Natural killer cell treated with Interleukin-12 subunit alpha and Interleukin-12 subunit beta and Interleukin-15 and Interleukin-18, amount 100 ng/mL, for 72 hours (primary cell): ENCODE results near the gene THBD. TPM values are rescaled to one million over a fixed set of nuclear protein-coding genes. Genes with fewer than 3 reads are reported as not detected.

Experiments
- ATAC-seq, 2 donors: fragments of 150-1000 bp; cut with Tn5 transposase in 1 of 2; sonication (Bioruptor Pico), chemical (Tn5 transposase) in 1 of 2; 2 replicates each; pipeline ENCODE4 v1.10.0; 2021
- DNase-seq: peaks from one replicate; pipeline ENCODE4 v3.0.0; 2022; ENCODE audit warnings: low spot score
- H3K27ac Mint-ChIP-seq, 2 donors: 1 replicate in 1 of 2; 2 replicates in 1 of 2; pipeline ENCODE4 v1.8.0; 2022; ENCODE audit warnings: mixed read lengths in 2 of 2, mild to moderate bottlenecking in 1 of 2, moderate library complexity in 1 of 2
- H3K27me3 Mint-ChIP-seq, 2 donors: 1 replicate in 1 of 2; 2 replicates in 1 of 2; pipeline ENCODE4 v1.8.0; 2022; ENCODE audit warnings: mixed read lengths in 2 of 2
- H3K36me3 Mint-ChIP-seq: one replicate; pipeline ENCODE4 v1.8.0; 2022; ENCODE audit warnings: mixed read lengths
- H3K4me1 Mint-ChIP-seq, 2 donors: 1 replicate in 1 of 2; 2 replicates in 1 of 2; pipeline ENCODE4 v1.8.0; 2022; ENCODE audit warnings: low read depth in 2 of 2, mixed read lengths in 2 of 2, mild to moderate bottlenecking in 1 of 2
- H3K4me3 Mint-ChIP-seq: one replicate; pipeline ENCODE4 v1.8.0; 2022; ENCODE audit warnings: mixed read lengths
- H3K9me3 Mint-ChIP-seq: 2 replicates; pipeline ENCODE4 v1.8.0; 2022; ENCODE audit warnings: mixed read lengths
- total RNA-seq, 2 donors: library from RNA; stranded (reverse); gene quantifications; one replicate each; pipeline ENCODE4 v1.2.3, GENCODE V29; 2022

The THBD gene, protein sequence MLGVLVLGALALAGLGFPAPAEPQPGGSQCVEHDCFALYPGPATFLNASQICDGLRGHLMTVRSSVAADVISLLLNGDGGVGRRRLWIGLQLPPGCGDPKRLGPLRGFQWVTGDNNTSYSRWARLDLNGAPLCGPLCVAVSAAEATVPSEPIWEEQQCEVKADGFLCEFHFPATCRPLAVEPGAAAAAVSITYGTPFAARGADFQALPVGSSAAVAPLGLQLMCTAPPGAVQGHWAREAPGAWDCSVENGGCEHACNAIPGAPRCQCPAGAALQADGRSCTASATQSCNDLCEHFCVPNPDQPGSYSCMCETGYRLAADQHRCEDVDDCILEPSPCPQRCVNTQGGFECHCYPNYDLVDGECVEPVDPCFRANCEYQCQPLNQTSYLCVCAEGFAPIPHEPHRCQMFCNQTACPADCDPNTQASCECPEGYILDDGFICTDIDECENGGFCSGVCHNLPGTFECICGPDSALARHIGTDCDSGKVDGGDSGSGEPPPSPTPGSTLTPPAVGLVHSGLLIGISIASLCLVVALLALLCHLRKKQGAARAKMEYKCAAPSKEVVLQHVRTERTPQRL
- total RNA-seq, result under 1 TPM; 0.12 to 0.33 TPM

DNA sequence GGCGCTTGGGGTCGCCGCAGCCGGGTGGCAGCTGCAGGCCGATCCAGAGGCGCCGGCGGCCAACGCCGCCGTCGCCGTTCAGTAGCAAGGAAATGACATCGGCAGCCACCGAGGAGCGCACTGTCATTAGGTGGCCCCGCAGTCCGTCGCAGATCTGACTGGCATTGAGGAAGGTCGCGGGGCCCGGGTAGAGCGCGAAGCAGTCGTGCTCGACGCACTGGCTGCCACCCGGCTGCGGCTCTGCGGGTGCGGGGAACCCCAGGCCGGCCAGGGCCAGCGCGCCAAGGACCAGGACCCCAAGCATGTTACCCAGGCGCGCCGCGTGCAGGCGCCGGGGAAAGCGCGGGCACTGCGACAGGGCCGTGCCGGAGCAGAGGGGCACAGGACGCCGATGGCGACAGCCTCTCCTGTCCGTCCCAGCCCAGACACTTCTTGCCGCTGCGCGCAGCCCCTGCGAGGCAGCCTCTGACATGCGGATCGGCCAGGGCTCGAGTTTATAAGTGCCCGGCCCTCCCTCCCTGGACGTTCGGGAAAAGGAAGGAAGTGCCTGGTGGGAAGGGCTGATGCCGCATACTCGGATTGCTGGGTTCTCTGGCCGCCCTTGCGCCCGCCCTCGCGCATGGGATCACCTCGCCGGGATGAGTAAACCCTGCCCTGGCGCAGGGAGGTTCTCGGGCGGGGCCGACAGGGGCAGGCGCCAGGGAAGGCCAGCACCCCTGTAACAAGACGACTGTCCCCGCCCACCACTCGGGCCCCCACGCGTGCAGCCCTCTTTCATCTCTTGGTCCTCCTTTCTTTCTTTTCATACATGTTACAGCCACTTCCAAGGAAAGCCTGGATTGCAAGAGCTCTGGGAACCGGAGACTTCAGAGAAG is at the start of gene THBD:
Gene THBD, minus strand, starts transcription at position 472 of the 875 bp plus-strand sequence. Its CDS starts 168 bp downstream, at position 304.
- no peak for DNase-seq
- peak; percentile 57 to 61 for ATAC-seq
- H3K27me3 Mint-ChIP-seq, result peaks cover 45 to 61% of the 10 kb centered on the region in 2 donors
- H3K36me3 Mint-ChIP-seq, result peaks cover 6% of the 10 kb centered on the region
- H3K4me3 Mint-ChIP-seq, result peak within 1 kb of the TSS; percentile 66
- peaks cover 0 to 16% of the 10 kb centered on the region in 2 donors for H3K4me1 Mint-ChIP-seq
- H3K9me3 Mint-ChIP-seq, result no peaks in the 10 kb centered on the region
- no peak within 1 kb of the TSS for H3K27ac Mint-ChIP-seq

DNA sequence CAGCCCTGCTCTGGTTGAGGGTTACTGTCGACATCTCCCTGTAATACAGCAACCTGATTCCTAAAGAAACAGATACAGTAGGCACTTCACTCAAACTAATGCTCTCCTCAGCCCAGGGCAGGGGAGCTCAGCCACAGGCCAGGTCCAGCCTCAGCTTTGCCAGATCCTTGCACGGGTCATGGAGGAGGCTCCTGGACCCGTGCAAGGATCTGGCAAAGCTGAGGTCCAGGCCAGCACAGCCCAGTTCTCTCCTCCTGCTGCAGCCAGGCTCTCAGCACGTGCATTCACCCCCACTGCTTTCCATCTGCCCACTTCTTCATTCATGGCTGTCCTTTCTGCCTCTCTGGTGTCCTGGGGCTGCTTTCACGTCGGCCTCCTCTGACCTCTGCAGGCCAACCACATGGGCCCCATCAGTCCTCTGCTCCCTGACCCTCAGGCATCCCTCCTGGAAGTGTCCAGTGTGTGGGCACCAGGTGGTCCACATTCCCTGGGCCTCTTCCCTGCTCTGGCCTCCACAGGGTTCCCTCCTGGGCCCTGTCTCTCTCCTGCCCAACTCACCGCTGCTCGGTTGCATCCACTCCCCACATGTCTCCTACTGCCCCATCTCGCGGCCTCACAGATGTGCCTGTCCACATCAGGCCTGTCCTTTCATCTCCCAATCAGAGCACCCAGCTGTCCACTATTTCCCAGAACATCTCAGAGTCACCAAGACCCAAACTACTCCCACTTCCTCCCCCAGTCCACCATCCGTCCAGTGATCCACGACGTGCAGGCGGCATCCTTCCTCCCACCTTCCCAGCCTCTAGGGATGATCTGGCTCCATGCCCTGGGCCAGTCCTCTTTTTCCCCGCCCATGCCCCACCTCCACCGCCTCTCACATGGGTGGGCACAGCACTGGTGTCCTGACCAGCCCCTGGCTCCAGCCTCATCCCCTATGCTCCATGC is 48.4 kb upstream of the THBD start:
- Mint-ChIP-seq H3K27me3 (peaks cover 3 to 10% of the 10 kb centered on the region in 2 donors), H3K36me3 (no peaks in the 10 kb centered on the region), H3K27ac (no peak overlapping the region), H3K4me1 (peaks cover 2 to 11% of the 10 kb centered on the region in 2 donors), H3K9me3 (no peaks in the 10 kb centered on the region), H3K4me3 (no peak overlapping the region)
- ATAC-seq (peak in 1 of 2 donors; percentile 21), DNase-seq (no peak)

DNA sequence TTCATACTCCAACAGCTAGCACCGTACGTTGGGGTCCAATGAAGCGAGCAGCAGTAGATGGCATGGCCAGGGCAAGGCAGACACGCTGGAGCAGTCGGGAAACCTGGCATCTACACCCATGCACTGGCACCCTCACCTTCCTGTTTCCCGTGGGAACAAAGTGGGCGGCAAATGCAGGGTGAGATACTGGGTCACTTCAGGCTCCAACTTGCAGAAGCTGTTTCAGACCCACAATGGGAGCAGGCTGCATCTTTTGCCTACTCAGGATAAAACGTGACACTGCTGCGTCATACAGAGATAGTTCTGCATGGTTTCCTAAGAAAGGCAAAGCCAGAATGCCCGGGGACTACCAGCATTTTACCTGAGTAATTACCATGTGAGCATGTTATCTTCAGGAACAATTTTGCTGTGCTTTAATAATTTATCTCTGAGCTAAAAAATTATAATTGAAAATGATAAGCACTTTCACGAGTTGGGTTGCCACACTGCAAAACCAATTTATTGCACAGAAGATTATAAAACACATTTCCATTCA is 47.6 kb upstream of the THBD start:
- no peak overlapping the region for H3K4me3 Mint-ChIP-seq
- no peaks in the 10 kb centered on the region for H3K36me3 Mint-ChIP-seq
- no peak for DNase-seq
- H3K27ac Mint-ChIP-seq, result no peak overlapping the region
- no peak for ATAC-seq
- H3K4me1 Mint-ChIP-seq, result peaks cover 2 to 11% of the 10 kb centered on the region in 2 donors
- H3K9me3 Mint-ChIP-seq, result no peaks in the 10 kb centered on the region
- H3K27me3 Mint-ChIP-seq, result peaks cover 3 to 10% of the 10 kb centered on the region in 2 donors

DNA sequence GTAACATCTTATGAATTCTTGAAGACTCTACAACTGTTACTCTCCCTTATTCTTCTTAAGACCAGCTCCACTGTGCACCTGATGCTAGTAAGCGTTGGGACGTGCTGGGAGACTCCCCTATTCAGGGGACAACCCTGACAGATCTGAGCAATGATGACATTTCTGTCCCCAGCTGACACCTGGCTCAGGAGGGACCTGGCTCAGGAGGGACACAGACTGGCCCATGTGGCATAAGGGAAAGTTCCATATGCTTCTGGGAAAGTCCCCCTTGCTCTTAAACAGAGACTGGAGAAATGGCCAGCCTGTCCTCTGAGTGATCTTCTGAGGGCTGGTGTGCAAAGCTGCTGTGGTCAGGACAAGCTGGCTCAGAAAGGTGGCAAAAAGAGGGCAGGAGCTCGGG is 46.6 kb upstream of the THBD start:
- Mint-ChIP-seq H3K36me3 (no peaks in the 10 kb centered on the region), H3K27ac (no peak overlapping the region), H3K27me3 (peaks cover 3 to 10% of the 10 kb centered on the region in 2 donors), H3K4me3 (no peak overlapping the region), H3K9me3 (no peaks in the 10 kb centered on the region), H3K4me1 (peaks cover 2 to 11% of the 10 kb centered on the region in 2 donors)
- ATAC-seq (no peak), DNase-seq (no peak)

DNA sequence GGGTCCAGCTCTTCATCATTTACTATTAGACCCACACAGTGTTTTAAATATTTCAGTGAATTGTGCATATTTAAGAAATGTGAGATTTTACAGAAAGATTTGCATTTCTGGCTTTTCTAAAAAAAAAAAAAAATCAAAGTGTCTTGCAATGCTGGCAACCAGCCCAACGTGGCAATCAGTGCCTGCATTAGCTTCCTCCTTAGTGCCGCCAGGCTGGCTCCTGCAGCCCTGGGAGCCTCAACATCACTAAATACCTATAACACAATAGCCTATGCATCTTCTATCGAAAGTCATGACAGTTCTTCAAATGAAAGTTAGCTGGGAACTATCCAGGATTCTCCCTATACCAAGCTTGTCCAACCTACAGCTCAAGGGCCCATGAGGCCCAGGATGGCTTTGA is 46.0 kb upstream of the THBD start:
- Mint-ChIP-seq H3K27me3 (peaks cover 3 to 10% of the 10 kb centered on the region in 2 donors), H3K9me3 (no peaks in the 10 kb centered on the region), H3K4me1 (peaks cover under 1 to 11% of the 10 kb centered on the region in 2 donors), H3K36me3 (no peaks in the 10 kb centered on the region), H3K27ac (peak overlapping the region in 1 of 2 donors; percentile 14), H3K4me3 (no peak overlapping the region)
- ATAC-seq, result no peak
- DNase-seq, result no peak

DNA sequence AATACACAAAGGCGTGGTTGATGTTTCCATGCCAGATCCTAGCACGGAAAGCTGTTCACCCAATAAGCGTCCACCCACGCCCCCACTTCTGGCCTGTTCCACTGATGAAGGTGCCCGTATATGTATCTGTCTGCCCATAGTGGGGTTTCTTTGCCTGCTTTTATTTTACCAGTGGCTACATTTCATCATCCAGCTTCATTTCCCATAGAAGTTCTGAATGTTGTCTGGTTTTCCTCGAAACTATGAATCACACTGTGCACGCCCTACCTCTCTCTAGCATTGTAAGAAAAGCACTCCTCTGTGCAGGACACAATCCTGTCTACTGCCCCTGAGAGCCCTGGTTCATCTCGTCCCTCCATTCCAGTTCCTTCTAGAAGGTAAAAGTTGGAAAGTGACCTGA is 45.5 kb upstream of the THBD start:
- H3K9me3 Mint-ChIP-seq, result no peaks in the 10 kb centered on the region
- peaks cover 0 to 11% of the 10 kb centered on the region in 2 donors for H3K4me1 Mint-ChIP-seq
- ATAC-seq (no peak), DNase-seq (no peak)
- no peaks in the 10 kb centered on the region for H3K36me3 Mint-ChIP-seq
- H3K27me3 Mint-ChIP-seq, result peaks cover 3 to 10% of the 10 kb centered on the region in 2 donors
- H3K4me3 Mint-ChIP-seq, result no peak overlapping the region
- H3K27ac Mint-ChIP-seq, result peak overlapping the region; percentile 14 to 30

DNA sequence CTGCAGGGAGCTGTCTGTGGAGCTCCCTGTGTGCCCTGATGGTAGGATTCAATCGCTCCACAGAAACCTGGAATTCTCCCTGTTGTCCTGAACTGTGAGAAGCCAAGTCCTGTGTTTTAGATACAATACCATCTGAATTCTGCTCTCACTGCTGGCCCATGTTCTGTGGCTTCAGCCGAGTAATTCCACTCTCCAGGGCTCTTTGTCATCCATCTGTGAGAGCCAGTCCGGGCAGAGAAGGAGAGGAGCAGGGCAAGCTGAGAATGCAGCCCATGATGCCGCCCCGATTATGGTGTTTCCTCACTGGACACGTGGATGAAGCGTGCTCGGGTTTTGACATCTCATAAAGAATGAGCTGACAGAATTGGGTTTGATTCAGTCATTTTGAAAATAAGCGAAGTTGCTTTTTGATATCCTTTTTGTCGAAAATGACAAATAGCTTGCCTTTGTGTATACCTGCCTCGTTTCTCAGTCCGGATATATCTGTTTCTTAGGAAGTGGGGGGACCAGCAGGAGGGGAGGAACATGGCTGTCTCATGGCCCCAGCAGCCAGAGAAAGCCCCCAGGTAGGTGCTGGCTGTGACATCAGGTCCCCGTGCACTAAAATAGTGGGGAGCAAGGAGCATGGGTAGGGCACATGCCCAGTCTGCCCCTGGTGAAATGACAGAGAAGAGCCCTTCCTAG is 44.9 kb upstream of the THBD start:
- no peaks in the 10 kb centered on the region for H3K9me3 Mint-ChIP-seq
- peak in 1 of 2 donors; percentile 71 for ATAC-seq
- peaks cover 0 to 11% of the 10 kb centered on the region in 2 donors for H3K4me1 Mint-ChIP-seq
- H3K27ac Mint-ChIP-seq, result peak overlapping the region in 1 of 2 donors; percentile 14
- H3K36me3 Mint-ChIP-seq, result no peaks in the 10 kb centered on the region
- no peak for DNase-seq
- no peak overlapping the region for H3K4me3 Mint-ChIP-seq
- H3K27me3 Mint-ChIP-seq, result peaks cover 3 to 10% of the 10 kb centered on the region in 2 donors

DNA sequence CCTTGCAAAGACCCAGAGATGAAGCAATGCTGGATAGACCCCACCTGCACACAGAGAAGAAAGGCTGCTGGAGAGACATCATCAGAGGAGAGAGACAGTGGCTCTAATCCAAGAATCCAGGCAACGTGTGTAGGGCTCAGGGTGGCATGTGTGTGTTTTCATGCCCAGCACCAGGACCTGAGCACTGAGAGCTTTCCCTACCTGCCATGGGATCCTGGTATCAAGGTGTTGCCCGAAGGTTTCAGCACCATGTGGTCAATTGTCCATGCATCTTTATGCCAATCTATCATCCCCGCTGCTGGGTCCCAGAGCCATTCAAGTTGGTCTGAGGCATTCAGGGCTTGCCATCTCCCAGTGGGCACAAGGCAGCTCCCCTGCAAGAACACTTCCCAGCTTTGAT is 44.1 kb upstream of the THBD start:
- no peak overlapping the region for H3K27ac Mint-ChIP-seq
- peaks cover 2 to 11% of the 10 kb centered on the region in 2 donors for H3K4me1 Mint-ChIP-seq
- ATAC-seq (no peak), DNase-seq (no peak)
- no peak overlapping the region for H3K4me3 Mint-ChIP-seq
- H3K27me3 Mint-ChIP-seq, result peaks cover 4 to 10% of the 10 kb centered on the region in 2 donors
- no peaks in the 10 kb centered on the region for H3K36me3 Mint-ChIP-seq
- H3K9me3 Mint-ChIP-seq, result no peaks in the 10 kb centered on the region

DNA sequence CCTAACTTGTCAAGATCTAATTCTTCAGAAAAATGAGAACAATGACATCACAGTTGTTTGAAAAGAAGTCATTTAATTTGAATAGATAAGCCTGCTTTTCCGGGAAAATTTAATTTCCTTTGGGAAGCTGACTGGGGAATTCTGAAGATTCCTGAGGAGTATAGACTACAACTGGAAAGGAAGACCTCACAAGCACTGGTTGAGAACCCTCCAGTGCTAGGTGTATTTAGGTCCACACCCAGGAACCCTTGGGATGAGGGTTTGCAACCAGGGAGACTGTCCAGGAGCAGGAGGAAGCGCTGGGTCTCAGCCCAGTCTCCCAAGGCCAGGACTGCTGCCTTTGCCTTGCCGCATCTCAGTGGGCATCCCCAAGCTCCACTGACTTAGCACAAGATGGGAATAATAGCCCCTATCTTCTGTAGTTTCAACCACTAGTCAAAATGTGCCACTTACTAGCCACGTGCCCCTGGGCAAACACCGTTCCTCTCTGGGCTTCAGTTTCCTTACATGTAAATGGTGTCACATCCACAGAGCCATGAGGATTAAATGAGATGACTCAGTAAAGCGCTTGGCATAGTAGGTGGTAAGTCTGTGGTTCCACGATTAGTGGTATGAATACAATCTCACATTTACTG is 43.5 kb upstream of the THBD start:
- no peak for DNase-seq
- no peak overlapping the region for H3K4me3 Mint-ChIP-seq
- peak in 1 of 2 donors; percentile 59 for ATAC-seq
- H3K4me1 Mint-ChIP-seq, result peaks cover 6 to 11% of the 10 kb centered on the region in 2 donors
- peaks cover 5 to 10% of the 10 kb centered on the region in 2 donors for H3K27me3 Mint-ChIP-seq
- no peaks in the 10 kb centered on the region for H3K9me3 Mint-ChIP-seq
- no peaks in the 10 kb centered on the region for H3K36me3 Mint-ChIP-seq
- H3K27ac Mint-ChIP-seq, result no peak overlapping the region

DNA sequence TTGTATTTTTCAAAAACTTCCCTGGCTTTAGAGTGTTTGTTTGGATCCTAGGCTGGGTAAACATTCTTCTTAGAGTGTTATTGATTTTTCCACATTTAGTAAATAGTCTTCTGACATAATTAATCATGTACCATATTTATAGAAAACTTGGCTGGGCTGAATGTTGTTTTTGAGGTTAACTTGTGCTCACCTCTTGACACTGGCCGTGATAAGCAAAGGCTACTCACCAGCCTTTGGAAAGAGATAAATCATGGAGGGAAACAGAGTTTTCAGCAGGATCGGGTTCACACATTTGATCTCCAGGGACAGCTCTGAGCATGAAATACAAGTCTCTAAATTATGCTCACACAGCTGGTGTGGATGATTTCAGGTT is 42.9 kb upstream of the THBD start:
- DNase-seq, result no peak
- Mint-ChIP-seq H3K27me3 (peaks cover 5 to 10% of the 10 kb centered on the region in 2 donors), H3K4me3 (no peak overlapping the region), H3K4me1 (peaks cover 12 to 16% of the 10 kb centered on the region in 2 donors), H3K27ac (no peak overlapping the region), H3K9me3 (no peaks in the 10 kb centered on the region), H3K36me3 (no peaks in the 10 kb centered on the region)
- no peak for ATAC-seq

DNA sequence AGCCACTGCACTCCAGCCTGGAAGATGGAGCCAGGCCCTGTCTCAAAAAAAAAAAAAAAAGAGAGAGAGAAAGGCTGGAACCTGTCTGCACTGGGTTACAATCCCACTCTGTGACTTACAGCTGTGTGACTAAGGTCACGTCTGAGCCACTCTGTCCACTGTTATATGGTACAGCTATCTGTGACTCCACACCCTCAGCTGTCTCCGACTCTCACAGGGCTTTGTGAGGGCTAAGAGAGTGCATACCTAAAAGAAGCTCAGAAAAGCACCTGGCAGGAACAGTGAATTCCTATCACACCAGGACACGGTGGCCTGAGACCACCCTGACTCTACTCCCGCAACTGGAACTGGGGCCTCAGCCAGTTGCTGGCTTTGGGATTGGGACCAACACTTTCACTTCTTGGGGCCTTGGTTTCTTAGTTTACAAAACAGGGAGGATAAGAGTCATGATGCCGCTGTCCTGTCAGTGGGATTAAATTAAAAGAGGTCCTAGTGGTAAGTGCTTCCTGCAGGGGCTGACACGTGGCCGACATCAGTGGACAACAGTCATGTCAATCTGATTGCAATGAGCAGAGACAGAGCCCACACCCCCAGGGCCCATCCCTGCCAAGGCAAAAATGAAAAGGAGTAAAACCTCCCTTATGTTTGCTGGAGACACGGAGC is 42.4 kb upstream of the THBD start:
- H3K9me3 Mint-ChIP-seq, result no peaks in the 10 kb centered on the region
- peaks cover 5 to 10% of the 10 kb centered on the region in 2 donors for H3K27me3 Mint-ChIP-seq
- ATAC-seq, result no peak
- H3K27ac Mint-ChIP-seq, result no peak overlapping the region
- DNase-seq, result no peak
- no peak overlapping the region for H3K4me3 Mint-ChIP-seq
- H3K36me3 Mint-ChIP-seq, result no peaks in the 10 kb centered on the region
- H3K4me1 Mint-ChIP-seq, result peaks cover 17 to 21% of the 10 kb centered on the region in 2 donors
